Skeletal muscle satellite cell (primary cell): ENCODE data around the gene ZFYVE19.

Experiments
- H3K27me3 ChIP-seq: 2 replicates; pipeline ENCODE4 v1.7.0; 2013; ENCODE audit warnings: low read length; ENCODE audit not compliant: control insufficient read depth, insufficient read depth
- H3K36me3 ChIP-seq: 2 replicates; pipeline ENCODE4 v1.7.0; 2013; ENCODE audit warnings: mild to moderate bottlenecking, control low read depth, low read length; ENCODE audit not compliant: insufficient read depth
- H3K4me1 ChIP-seq: 2 replicates; pipeline ENCODE4 v1.7.0; 2013; ENCODE audit warnings: low read length; ENCODE audit not compliant: control insufficient read depth, insufficient read depth
- H3K4me2 ChIP-seq: 2 replicates; pipeline ENCODE4 v1.7.0; 2013; ENCODE audit warnings: mild to moderate bottlenecking, low read length
- H3K4me3 ChIP-seq: 2 replicates; pipeline ENCODE4 v1.7.0; 2013; ENCODE audit warnings: low read length
- H3K9ac ChIP-seq: 2 replicates; pipeline ENCODE4 v1.7.0; 2013; ENCODE audit warnings: mild to moderate bottlenecking, low read depth, low read length, moderate library complexity
- H3K9me3 ChIP-seq: replicated peaks from 2 replicates; pipeline ENCODE4 v1.7.0; 2013; ENCODE audit warnings: mild to moderate bottlenecking, control low read depth, low read length

ZFYVE19 gene

GRCh38 chr15:40843885-40844695 is 37.2 kb downstream of the ZFYVE19 start, which contains the start of gene SPINT1:
Gene SPINT1, plus strand, starts transcription at chr15:40844048. Its CDS starts 507 bp downstream, at chr15:40844555.
- H3K9me3 ChIP-seq: no peaks in the 10 kb centered on the region
- peak within 1 kb of the TSS; percentile 82 for H3K4me2 ChIP-seq
- H3K9ac ChIP-seq: no peak within 1 kb of the TSS
- H3K4me3 ChIP-seq: peak within 1 kb of the TSS; percentile 52
- H3K4me1 ChIP-seq: peaks cover 12% of the 10 kb centered on the region
- no peaks in the 10 kb centered on the region for H3K36me3 ChIP-seq
- H3K27me3 ChIP-seq: peaks cover 52% of the 10 kb centered on the region

DNA sequence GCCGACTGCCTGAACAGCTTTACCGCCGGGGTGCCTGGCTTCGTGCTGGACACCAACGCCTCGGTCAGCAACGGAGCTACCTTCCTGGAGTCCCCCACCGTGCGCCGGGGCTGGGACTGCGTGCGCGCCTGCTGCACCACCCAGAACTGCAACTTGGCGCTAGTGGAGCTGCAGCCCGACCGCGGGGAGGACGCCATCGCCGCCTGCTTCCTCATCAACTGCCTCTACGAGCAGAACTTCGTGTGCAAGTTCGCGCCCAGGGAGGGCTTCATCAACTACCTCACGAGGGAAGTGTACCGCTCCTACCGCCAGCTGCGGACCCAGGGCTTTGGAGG is 37.8 kb downstream of the ZFYVE19 start:
- Histone ChIP-seq H3K36me3 (no peaks in the 10 kb centered on the region), H3K4me3 (peak overlapping the region; percentile 52), H3K27me3 (peaks cover 52% of the 10 kb centered on the region), H3K4me2 (peak overlapping the region; percentile 82), H3K9ac (no peak overlapping the region), H3K9me3 (no peaks in the 10 kb centered on the region), H3K4me1 (peaks cover 12% of the 10 kb centered on the region)

DNA sequence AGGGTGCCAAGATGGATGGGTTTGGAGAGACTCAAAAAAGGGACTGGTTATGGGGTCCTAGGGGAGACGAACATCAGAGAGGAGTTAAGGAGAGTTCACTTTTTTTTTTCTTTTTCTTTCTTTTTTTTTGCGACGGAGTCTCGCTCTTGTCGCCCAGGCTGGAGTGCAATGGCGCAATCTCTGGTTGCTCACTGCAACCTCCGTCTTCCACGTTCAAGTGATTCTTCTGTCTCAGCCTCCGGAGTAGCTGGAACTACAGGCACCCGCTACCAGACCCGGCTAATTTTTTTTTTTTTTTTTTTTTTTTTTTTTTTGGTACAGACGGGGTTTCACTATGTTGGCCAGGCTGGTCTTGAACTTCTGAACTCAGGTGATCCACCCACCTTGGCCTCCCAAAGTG is 38.1 kb downstream of the ZFYVE19 start:
- peaks cover 52% of the 10 kb centered on the region for H3K27me3 ChIP-seq
- peak overlapping the region; percentile 52 for H3K4me3 ChIP-seq
- peaks cover 12% of the 10 kb centered on the region for H3K4me1 ChIP-seq
- no peak overlapping the region for H3K9ac ChIP-seq
- H3K4me2 ChIP-seq: peak overlapping the region; percentile 82
- no peaks in the 10 kb centered on the region for H3K9me3 ChIP-seq
- H3K36me3 ChIP-seq: no peaks in the 10 kb centered on the region

GRCh38 chr15:40845511-40846284 is 38.8 kb downstream of the ZFYVE19 start:
- Histone ChIP-seq H3K4me3 (no peak overlapping the region), H3K4me1 (peaks cover 12% of the 10 kb centered on the region), H3K36me3 (no peaks in the 10 kb centered on the region), H3K9me3 (no peaks in the 10 kb centered on the region), H3K4me2 (no peak overlapping the region), H3K27me3 (peaks cover 55% of the 10 kb centered on the region), H3K9ac (no peak overlapping the region)

GRCh38 chr15:40846841-40847222 is 39.9 kb downstream of the ZFYVE19 start:
- H3K36me3 ChIP-seq: no peaks in the 10 kb centered on the region
- no peaks in the 10 kb centered on the region for H3K9me3 ChIP-seq
- H3K9ac ChIP-seq: no peak overlapping the region
- no peak overlapping the region for H3K4me3 ChIP-seq
- peaks cover 47% of the 10 kb centered on the region for H3K27me3 ChIP-seq
- peaks cover 12% of the 10 kb centered on the region for H3K4me1 ChIP-seq
- no peak overlapping the region for H3K4me2 ChIP-seq

GRCh38 chr15:40847223-40847961 is 40.5 kb downstream of the ZFYVE19 start:
- H3K4me1 ChIP-seq: peaks cover 12% of the 10 kb centered on the region
- no peaks in the 10 kb centered on the region for H3K36me3 ChIP-seq
- H3K9me3 ChIP-seq: no peaks in the 10 kb centered on the region
- no peak overlapping the region for H3K4me3 ChIP-seq
- no peak overlapping the region for H3K4me2 ChIP-seq
- no peak overlapping the region for H3K9ac ChIP-seq
- H3K27me3 ChIP-seq: peaks cover 43% of the 10 kb centered on the region

GRCh38 chr15:40850576-40851112 is 43.8 kb downstream of the ZFYVE19 start:
- Histone ChIP-seq H3K4me3 (no peak overlapping the region), H3K36me3 (no peaks in the 10 kb centered on the region), H3K9ac (no peak overlapping the region), H3K27me3 (peaks cover 19% of the 10 kb centered on the region), H3K4me1 (no peaks in the 10 kb centered on the region), H3K4me2 (no peak overlapping the region), H3K9me3 (no peaks in the 10 kb centered on the region)

DNA sequence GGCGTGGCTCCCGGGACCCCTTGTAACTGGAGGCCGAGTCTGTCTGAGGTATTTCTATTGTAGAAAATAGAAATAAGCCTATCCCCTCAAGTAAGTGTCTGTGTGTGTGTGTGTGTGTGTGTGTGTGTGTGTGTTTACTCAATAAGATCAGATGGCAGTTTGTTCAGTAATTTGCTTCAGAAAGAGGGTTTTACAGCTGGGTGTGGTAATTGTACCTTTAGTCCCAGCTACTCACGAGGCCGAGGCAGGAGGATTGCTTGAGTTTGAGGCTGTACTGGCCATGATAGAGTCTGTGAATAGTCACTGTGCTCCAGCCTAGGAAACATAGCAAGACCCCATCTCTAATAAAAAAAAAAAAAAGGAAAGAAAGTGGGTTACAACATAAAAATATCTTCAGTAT is 45.6 kb downstream of the ZFYVE19 start:
- no peaks in the 10 kb centered on the region for H3K9me3 ChIP-seq
- no peak overlapping the region for H3K9ac ChIP-seq
- no peaks in the 10 kb centered on the region for H3K36me3 ChIP-seq
- peaks cover 12% of the 10 kb centered on the region for H3K27me3 ChIP-seq
- no peak overlapping the region for H3K4me3 ChIP-seq
- no peaks in the 10 kb centered on the region for H3K4me1 ChIP-seq
- H3K4me2 ChIP-seq: no peak overlapping the region

GRCh38 chr15:40853241-40853890 is 46.5 kb downstream of the ZFYVE19 start:
- H3K4me3 ChIP-seq: no peak overlapping the region
- H3K9ac ChIP-seq: no peak overlapping the region
- no peaks in the 10 kb centered on the region for H3K36me3 ChIP-seq
- peaks cover 9% of the 10 kb centered on the region for H3K27me3 ChIP-seq
- no peaks in the 10 kb centered on the region for H3K4me1 ChIP-seq
- no peaks in the 10 kb centered on the region for H3K9me3 ChIP-seq
- no peak overlapping the region for H3K4me2 ChIP-seq

DNA sequence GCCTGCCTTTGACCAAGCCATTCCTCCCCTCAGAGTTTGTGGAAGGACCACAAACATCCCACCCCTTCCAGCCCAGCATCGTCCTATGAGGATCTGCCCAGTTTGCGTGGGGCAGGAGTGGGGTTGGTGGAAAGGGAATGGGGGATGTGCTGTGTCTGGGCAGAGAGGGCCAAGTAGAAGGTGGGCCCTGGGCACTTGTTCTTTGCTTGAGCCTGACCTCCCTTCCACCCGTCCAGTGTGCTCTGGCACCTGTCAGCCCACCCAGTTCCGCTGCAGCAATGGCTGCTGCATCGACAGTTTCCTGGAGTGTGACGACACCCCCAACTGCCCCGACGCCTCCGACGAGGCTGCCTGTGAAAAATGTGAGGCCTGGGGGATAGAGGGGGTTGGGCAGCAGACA is 47.3 kb downstream of the ZFYVE19 start:
- H3K4me3 ChIP-seq: no peak overlapping the region
- H3K4me1 ChIP-seq: no peaks in the 10 kb centered on the region
- H3K9me3 ChIP-seq: no peaks in the 10 kb centered on the region
- H3K27me3 ChIP-seq: peaks cover 9% of the 10 kb centered on the region
- no peak overlapping the region for H3K4me2 ChIP-seq
- H3K9ac ChIP-seq: no peak overlapping the region
- no peaks in the 10 kb centered on the region for H3K36me3 ChIP-seq
